Esophagus muscularis mucosa (tissue), 4 donors: ENCODE data around the gene MYH11. TPM values are rescaled to one million over a fixed set of nuclear protein-coding genes. Genes with fewer than 3 reads are reported as not detected.

Experiments
- DNase-seq: peaks from one replicate; pipeline ENCODE4 v3.0.0-alpha.2; 2017; ENCODE audit errors: extremely low spot score
- H3K27ac ChIP-seq, 4 donors: fragments of 200-600 bp; sonication (generic); replicated peaks in 1 of 4; 1 replicate in 3 of 4; 2 replicates in 1 of 4; pipeline ENCODE4 v1.5.1; 2016 to 2019; ENCODE audit warnings: mild to moderate bottlenecking in 1 of 4
- H3K27me3 ChIP-seq, 4 donors: fragments of 200-600 bp; sonication (generic); one replicate each; pipeline versions ENCODE4 v1.5.1 to v1.6.0; 2016 to 2019
- H3K36me3 ChIP-seq, 4 donors: fragments of 200-600 bp; sonication (generic); one replicate each; pipeline ENCODE4 v1.5.1; 2016 to 2019
- H3K4me1 ChIP-seq, 4 donors: fragments of 200-600 bp; sonication (generic); one replicate each; pipeline ENCODE4 v1.5.1; 2016 to 2019
- H3K4me3 ChIP-seq, 4 donors: fragments of 200-600 bp; sonication (generic); 1 replicate in 2 of 4; 2 replicates in 2 of 4; pipeline ENCODE4 v1.5.1; 2016 to 2019; ENCODE audit warnings: mild to moderate bottlenecking in 4 of 4, moderate library complexity in 1 of 4
- H3K9me3 ChIP-seq, 4 donors: fragments of 200-600 bp; sonication (generic); 1 replicate in 3 of 4; 2 replicates in 1 of 4; pipeline ENCODE4 v1.5.1; 2016 to 2019
- CTCF ChIP-seq, 3 experiments: fragments of 200-600 bp in 2 of 3; fragments of 450-650 bp in 1 of 3; sonication (generic) in 2 of 3; IDR thresholded peaks; one replicate each; pipeline ENCODE4 v1.5.1; 2017 to 2019; ENCODE audit warnings: antibody characterized with exemption in 3 of 3, mild to moderate bottlenecking in 2 of 3, moderate library complexity in 1 of 3
- EP300 ChIP-seq: sonication (generic); formaldehyde crosslinking; IDR thresholded peaks from one replicate; pipeline ENCODE4 v1.6.1; 2017; ENCODE audit warnings: antibody characterized with exemption
- POLR2A ChIP-seq: fragments of 450-650 bp; IDR thresholded peaks from one replicate; pipeline ENCODE4 v1.6.1; 2017; ENCODE audit warnings: antibody characterized with exemption, moderate library complexity, mild to moderate bottlenecking, low read depth
- POLR2AphosphoS5 ChIP-seq, 2 donors: sonication (generic); formaldehyde crosslinking; IDR thresholded peaks; one replicate each; pipeline ENCODE4 v1.6.1; 2017; ENCODE audit warnings: antibody characterized with exemption in 2 of 2
- WGBS: methylation state at CpG from one replicate; pipeline ENCODE4 v1.1.5; 2018; 5-methylcytosine and 5-hydroxymethylcytosine counted together
- intact Hi-C: fragments of 100-400 bp; cut with DNase I; formaldehyde crosslinking; loops from one replicate; pipeline ENCODE4 v1.15.1; 2023
- total RNA-seq, 4 donors: library from RNA; depleted of rRNA; stranded (reverse); fragments of >200 nt; gene quantifications; one replicate each; pipeline versions ENCODE4 v1.1.0 to v1.2.1, GENCODE V29; 2016

MYH11 gene
- total RNA-seq, 4 donors from 2014 or later = 9,583 to 20,476 (median 14,208) TPM

- peaks cover 0 to 98% (median 59%) of the 10 kb centered on the region in 4 donors for H3K36me3 ChIP-seq
- WGBS = 67% methylated on average over 4 of the region's 4 CpGs
- no peak overlapping the region for H3K4me3 ChIP-seq
- H3K4me1 ChIP-seq = peaks cover 0 to 95% (median 85%) of the 10 kb centered on the region in 4 donors
- no peak for DNase-seq
- intact Hi-C loops = loop anchor here (10.0 kb wide), 2 partner anchors 360 to 430 kb away; no protein-coding TSS in a partner anchor
- TF ChIP-seq POLR2AphosphoS5 (IDR thresholded peaks at IDR 0.05) (peak in 1 of 2 donors; percentile 97), EP300 (no peak)
- peak overlapping the region; percentile 63 to 75 (median 74) for H3K27ac ChIP-seq
- no peaks in the 10 kb centered on the region for H3K27me3 ChIP-seq
- no peaks in the 10 kb centered on the region for H3K9me3 ChIP-seq
Measured at GRCh38 chr16:15765116-15765515, 91.7 kb downstream of the MYH11 start.

GRCh38 chr16:15764112-15764511 lies 92.7 kb downstream of the MYH11 start:
- Histone ChIP-seq H3K27me3 (no peaks in the 10 kb centered on the region), H3K36me3 (peaks cover 0 to 98% (median 64%) of the 10 kb centered on the region in 4 donors), H3K27ac (peak overlapping the region; percentile 63 to 75 (median 74)), H3K4me1 (peaks cover 0 to 95% (median 79%) of the 10 kb centered on the region in 4 donors), H3K9me3 (no peaks in the 10 kb centered on the region), H3K4me3 (no peak overlapping the region)
- intact Hi-C loops = loop anchor here (10.0 kb wide), 2 partner anchors 361 to 431 kb away; no protein-coding TSS in a partner anchor
- no peak for TF ChIP-seq EP300
- no peak for TF ChIP-seq CTCF (IDR thresholded peaks at IDR 0.05)
- peak; percentile 3 to 74 for TF ChIP-seq POLR2AphosphoS5 (IDR thresholded peaks at IDR 0.05)
- TF ChIP-seq POLR2A = no peak
- 31% methylated on average over 2 of the region's 2 CpGs for WGBS
- no peak for DNase-seq

- Histone ChIP-seq H3K36me3 (peaks cover 0 to 99% (median 77%) of the 10 kb centered on the region in 4 donors), H3K27ac (peak overlapping the region in 3 of 4 donors; percentile 74 to 75 (median 75)), H3K4me1 (peaks cover 0 to 97% (median 78%) of the 10 kb centered on the region in 4 donors), H3K9me3 (no peaks in the 10 kb centered on the region), H3K27me3 (no peaks in the 10 kb centered on the region), H3K4me3 (no peak overlapping the region)
- DNase-seq = no peak
- TF ChIP-seq POLR2AphosphoS5 (IDR thresholded peaks at IDR 0.05) (peak in 1 of 2 donors; percentile 81), CTCF (IDR thresholded peaks at IDR 0.05) (no peak)
- intact Hi-C loops = loop anchor here (10.0 kb wide), 2 partner anchors 365 to 435 kb away; no protein-coding TSS in a partner anchor
- 83% methylated on average over 1 of the region's 1 CpG for WGBS
Measured at GRCh38 chr16:15760129-15760528, 96.7 kb downstream of the MYH11 start.

- intact Hi-C loops = no loop called here
- H3K27me3 ChIP-seq = no peaks in the 10 kb centered on the region
Measured at GRCh38 chr16:15759070-15759469, 97.8 kb downstream of the MYH11 start.

More at GRCh38 chr16:15759070-15759469, 97.8 kb downstream of the MYH11 start:
- Histone ChIP-seq H3K9me3 (no peaks in the 10 kb centered on the region), H3K4me1 (peaks cover 0 to 97% (median 72%) of the 10 kb centered on the region in 4 donors), H3K27ac (peak overlapping the region; percentile 39 to 75 (median 68)), H3K4me3 (no peak overlapping the region), H3K36me3 (peaks cover 0 to 99% (median 82%) of the 10 kb centered on the region in 4 donors)
- no peak for DNase-seq
- peak in 1 of 2 donors; percentile 47 for TF ChIP-seq POLR2AphosphoS5 (IDR thresholded peaks at IDR 0.05)
- no peak for TF ChIP-seq POLR2A
- no peak for TF ChIP-seq CTCF (IDR thresholded peaks at IDR 0.05)
- TF ChIP-seq EP300 = no peak
- whole genome bisulfite sequencing = 65% methylated on average over 4 of the region's 4 CpGs
